ENCODE results near the gene BCOR. TPM values are rescaled to one million over a fixed set of nuclear protein-coding genes. Genes with fewer than 3 reads are reported as not detected.

Gene BCOR
- total RNA-seq, 2 experiments from 2014 or later, result 26.1 to 26.3 TPM

- no peak overlapping the region for H3K27ac ChIP-seq (ENCODE audit: low read depth in 1 of 2, low read length in 2 of 2)
- POLR2A ChIA-PET, result interaction anchor here (4.8 kb wide), 1 partner anchor 12 kb away, joined by 25 read pairs; the partner anchor contains the start of gene BCOR
- H3K36me3 Mint-ChIP-seq (ENCODE audit: low read depth), result peaks cover 4% of the 10 kb centered on the region
- H3K4me1 ChIP-seq (ENCODE audit: insufficient read depth, low read length), result peaks cover 87% of the 10 kb centered on the region
- CTCF ChIA-PET, result no interaction called here
- TF ChIP-seq, protein P1, sequence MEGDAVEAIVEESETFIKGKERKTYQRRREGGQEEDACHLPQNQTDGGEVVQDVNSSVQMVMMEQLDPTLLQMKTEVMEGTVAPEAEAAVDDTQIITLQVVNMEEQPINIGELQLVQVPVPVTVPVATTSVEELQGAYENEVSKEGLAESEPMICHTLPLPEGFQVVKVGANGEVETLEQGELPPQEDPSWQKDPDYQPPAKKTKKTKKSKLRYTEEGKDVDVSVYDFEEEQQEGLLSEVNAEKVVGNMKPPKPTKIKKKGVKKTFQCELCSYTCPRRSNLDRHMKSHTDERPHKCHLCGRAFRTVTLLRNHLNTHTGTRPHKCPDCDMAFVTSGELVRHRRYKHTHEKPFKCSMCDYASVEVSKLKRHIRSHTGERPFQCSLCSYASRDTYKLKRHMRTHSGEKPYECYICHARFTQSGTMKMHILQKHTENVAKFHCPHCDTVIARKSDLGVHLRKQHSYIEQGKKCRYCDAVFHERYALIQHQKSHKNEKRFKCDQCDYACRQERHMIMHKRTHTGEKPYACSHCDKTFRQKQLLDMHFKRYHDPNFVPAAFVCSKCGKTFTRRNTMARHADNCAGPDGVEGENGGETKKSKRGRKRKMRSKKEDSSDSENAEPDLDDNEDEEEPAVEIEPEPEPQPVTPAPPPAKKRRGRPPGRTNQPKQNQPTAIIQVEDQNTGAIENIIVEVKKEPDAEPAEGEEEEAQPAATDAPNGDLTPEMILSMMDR (IDR thresholded peaks at IDR 0.05), result no peak
- H3K4me3 ChIP-seq (ENCODE audit: low read length), result no peak overlapping the region
- H3K4me3 Mint-ChIP-seq, result peak overlapping the region; percentile 15
- H3K27ac Mint-ChIP-seq, result peak overlapping the region; percentile 47
- ATAC-seq (ENCODE audit: poor library complexity), result no peak
- no peaks in the 10 kb centered on the region for H3K27me3 ChIP-seq (ENCODE audit: control insufficient read depth in 1 of 2, insufficient read depth in 2 of 2, low read length in 2 of 2)
- no peaks in the 10 kb centered on the region for H3K9me3 ChIP-seq (ENCODE audit: control insufficient read depth in 1 of 2, insufficient read depth in 1 of 2, low read length in 2 of 2)
- intact Hi-C loops (cut with DNase I, micrococcal nuclease), result loop anchor here (5.0 to 10.0 kb wide), 2 partner anchors 74 to 82 kb away; no protein-coding TSS in a partner anchor
- H3K4me1 Mint-ChIP-seq (ENCODE audit: low read depth), result peaks cover 67% of the 10 kb centered on the region
- no peaks in the 10 kb centered on the region for H3K9me3 Mint-ChIP-seq
- H3K36me3 ChIP-seq (ENCODE audit: insufficient read depth, low read length), result no peaks in the 10 kb centered on the region
- DNase-seq, result no peak
- H3K27me3 Mint-ChIP-seq, result no peaks in the 10 kb centered on the region
Measured at GRCh38 chrX:40086569-40087335, 11.0 kb downstream of the BCOR start.

DNA sequence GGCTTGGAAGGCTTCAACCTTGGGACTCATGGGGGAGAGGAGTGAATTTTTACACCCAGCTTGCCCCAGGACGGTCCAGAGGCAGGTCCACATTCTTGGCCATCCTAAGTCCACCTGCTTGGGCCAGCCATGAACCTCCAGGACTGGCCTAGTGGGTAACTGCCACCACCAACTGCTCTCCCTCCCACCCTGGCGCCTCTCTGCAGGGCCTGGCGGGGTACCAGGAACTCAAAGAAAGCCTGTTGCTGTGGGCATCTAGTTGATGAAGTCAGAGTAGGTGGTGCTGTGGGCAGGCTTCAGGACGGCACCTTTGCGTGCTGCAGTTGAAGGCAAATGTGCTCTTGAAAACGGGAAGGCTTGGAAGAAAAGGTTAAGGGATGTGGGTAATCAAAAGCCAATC, 12.0 kb downstream of the BCOR start:
- peaks cover 4% of the 10 kb centered on the region for H3K36me3 Mint-ChIP-seq (ENCODE audit: low read depth)
- peak overlapping the region; percentile 15 for H3K4me3 Mint-ChIP-seq
- Histone ChIP-seq H3K36me3 (ENCODE audit: insufficient read depth, low read length) (no peaks in the 10 kb centered on the region), H3K4me1 (ENCODE audit: insufficient read depth, low read length) (peaks cover 78% of the 10 kb centered on the region), H3K4me3 (ENCODE audit: low read length) (no peak overlapping the region), H3K27ac (ENCODE audit: low read depth in 1 of 2, low read length in 2 of 2) (no peak overlapping the region), H3K9me3 (ENCODE audit: control insufficient read depth in 1 of 2, insufficient read depth in 1 of 2, low read length in 2 of 2) (no peaks in the 10 kb centered on the region), H3K27me3 (ENCODE audit: control insufficient read depth in 1 of 2, insufficient read depth in 2 of 2, low read length in 2 of 2) (no peaks in the 10 kb centered on the region)
- peak in 1 of 14 experiments; percentile 20 for DNase-seq
- H3K4me1 Mint-ChIP-seq (ENCODE audit: low read depth), result peaks cover 69% of the 10 kb centered on the region
- ATAC-seq (ENCODE audit: poor library complexity), result no peak
- POLR2A ChIA-PET, result interaction anchor here (4.8 kb wide), 1 partner anchor 13 kb away, joined by 25 read pairs; the partner anchor contains the start of gene BCOR
- intact Hi-C loops (cut with DNase I, micrococcal nuclease), result loop anchor here (5.0 to 10.0 kb wide), 2 partner anchors 73 to 81 kb away; no protein-coding TSS in a partner anchor
- TF ChIP-seq, protein P1 (IDR thresholded peaks at IDR 0.05), result no peak
- peak overlapping the region; percentile 47 for H3K27ac Mint-ChIP-seq
- H3K27me3 Mint-ChIP-seq, result no peaks in the 10 kb centered on the region
- no peaks in the 10 kb centered on the region for H3K9me3 Mint-ChIP-seq
- CTCF ChIA-PET, result no interaction called here

GRCh38 chrX:40085102-40085551, 12.6 kb downstream of the BCOR start:
- Histone ChIP-seq H3K4me3 (ENCODE audit: low read length) (no peak overlapping the region), H3K36me3 (ENCODE audit: insufficient read depth, low read length) (no peaks in the 10 kb centered on the region), H3K27ac (ENCODE audit: low read depth in 1 of 2, low read length in 2 of 2) (no peak overlapping the region), H3K27me3 (ENCODE audit: control insufficient read depth in 1 of 2, insufficient read depth in 2 of 2, low read length in 2 of 2) (no peaks in the 10 kb centered on the region), H3K4me1 (ENCODE audit: insufficient read depth, low read length) (peaks cover 77% of the 10 kb centered on the region), H3K9me3 (ENCODE audit: control insufficient read depth in 1 of 2, insufficient read depth in 1 of 2, low read length in 2 of 2) (no peaks in the 10 kb centered on the region)
- ATAC-seq (ENCODE audit: poor library complexity) (no peak), DNase-seq (no peak)
- Mint-ChIP-seq H3K27me3 (no peaks in the 10 kb centered on the region), H3K36me3 (ENCODE audit: low read depth) (peaks cover 4% of the 10 kb centered on the region), H3K27ac (peak overlapping the region; percentile 36), H3K4me1 (ENCODE audit: low read depth) (peaks cover 73% of the 10 kb centered on the region), H3K9me3 (no peaks in the 10 kb centered on the region), H3K4me3 (peak overlapping the region; percentile 75)
- ChIA-PET CTCF (interaction anchor here (1.3 kb wide), 1 partner anchor 9 kb away, joined by 3 read pairs; no protein-coding TSS in a partner anchor), POLR2A (interaction anchor here (4.8 kb wide), 1 partner anchor 13 kb away, joined by 25 read pairs; the partner anchor contains the start of gene BCOR)
- TF ChIP-seq, protein P1 (IDR thresholded peaks at IDR 0.05), result no peak
- intact Hi-C loops (cut with DNase I, micrococcal nuclease), result loop anchor here (5.0 to 10.0 kb wide), 2 partner anchors 73 to 80 kb away; no protein-coding TSS in a partner anchor
